Caco-2 (cell line): ENCODE measurements around the gene SERBP1. TPM values are rescaled to one million over a fixed set of nuclear protein-coding genes. Genes with fewer than 3 reads are reported as not detected.
A peak's percentile ranks its signal among the peaks of the same experiment; 100 is the strongest.

Experiments used
- BruUV-seq: library from RNA; stranded (reverse); fragments of 400-500 nt; replicated peaks from 2 replicates; lab custom pipeline; 2021; lab: Mats Ljungman, UMichigan
- CTCF ChIA-PET: fragments of 300-600 bp; sonication (Branson Sonifier 250); formaldehyde crosslinking; loops from one replicate; lab custom pipeline; 2022; ENCODE audit warnings: antibody characterized with exemption; lab: Charles Lee
- POLR2A ChIA-PET: fragments of 300-600 bp; sonication (Branson Sonifier 250); formaldehyde crosslinking; loops from one replicate; lab custom pipeline; 2022; ENCODE audit warnings: antibody characterized with exemption; lab: Charles Lee
- DNase-seq, 2 experiments: peaks; one replicate each; pipeline versions ENCODE4 v3.0.0 to v3.0.0-alpha.2; 2020 to 2022
- H3K27me3 ChIP-seq: replicated peaks from 2 replicates; pipeline ENCODE4 v1.6.0; 2011; ENCODE audit warnings: low read length; ENCODE audit not compliant: control insufficient read depth, insufficient read depth
- H3K36me3 ChIP-seq: 2 replicates; pipeline ENCODE4 v1.5.1; 2011; ENCODE audit warnings: low read length; ENCODE audit not compliant: control insufficient read depth, insufficient read depth
- H3K4me1 ChIP-seq: fragments of 250-450 bp; sonication (Bioruptor Pico); 2 replicates; pipeline ENCODE4 v1.5.1; 2020; ENCODE audit warnings: mild to moderate bottlenecking
- H3K4me3 ChIP-seq: 2 replicates; pipeline ENCODE4 v1.5.1; 2011; ENCODE audit warnings: low read depth, mild to moderate bottlenecking, control low read depth, low read length
- H3K9me3 ChIP-seq: fragments of 250-450 bp; sonication (Bioruptor Pico); 2 replicates; pipeline ENCODE4 v1.5.1; 2020; ENCODE audit warnings: mild to moderate bottlenecking, moderate library complexity
- H3K27ac Mint-ChIP-seq: one replicate; pipeline ENCODE4 v1.8.0; 2022; ENCODE audit warnings: mixed read lengths; ENCODE audit not compliant: unreplicated experiment
- H3K27me3 Mint-ChIP-seq: one replicate; pipeline ENCODE4 v1.8.0; 2022; ENCODE audit warnings: mixed read lengths; ENCODE audit not compliant: insufficient read depth, unreplicated experiment
- H3K36me3 Mint-ChIP-seq: one replicate; pipeline ENCODE4 v1.8.0; 2022; ENCODE audit warnings: mild to moderate bottlenecking, mixed read lengths; ENCODE audit not compliant: insufficient read depth, unreplicated experiment
- H3K4me1 Mint-ChIP-seq: one replicate; pipeline ENCODE4 v1.8.0; 2022; ENCODE audit warnings: low read depth, mixed read lengths; ENCODE audit not compliant: unreplicated experiment
- H3K4me3 Mint-ChIP-seq: one replicate; pipeline ENCODE4 v1.8.0; 2022; ENCODE audit warnings: mild to moderate bottlenecking, moderate library complexity, mixed read lengths; ENCODE audit not compliant: unreplicated experiment
- H3K9me3 Mint-ChIP-seq: one replicate; pipeline ENCODE4 v1.8.0; 2022; ENCODE audit warnings: mixed read lengths; ENCODE audit not compliant: unreplicated experiment
- CTCF ChIP-seq, 2 experiments: fragments of 200-600 bp in 1 of 2; IDR thresholded peaks; 1 replicate in 1 of 2; 2 replicates in 1 of 2; pipeline versions ENCODE4 v1.5.1 to v1.8.0; 2011 to 2022; ENCODE audit warnings: antibody characterized with exemption in 1 of 2, control low read depth in 1 of 2, inconsistent platforms in 1 of 2, low read depth in 1 of 2, low read length in 1 of 2, mild to moderate bottlenecking in 1 of 2, moderate library complexity in 1 of 2; ENCODE audit not compliant: insufficient read depth in 1 of 2, severe bottlenecking in 1 of 2, unreplicated experiment in 1 of 2
- intact Hi-C: fragments of 100-400 bp; cut with micrococcal nuclease; formaldehyde crosslinking; loops from one replicate; pipeline ENCODE4 v1.10.0; 2022; ENCODE audit not compliant: unreplicated experiment
- total RNA-seq: library from RNA; stranded (reverse); gene quantifications from 2 replicates; pipeline ENCODE4 v1.2.3, GENCODE V29; 2022

SERBP1 gene
- total RNA-seq, 1 experiment from 2014 or later, result 182 TPM

GRCh38 chr1:67431156-67431765 is 1.1 kb upstream of the SERBP1 start:
- Histone ChIP-seq H3K4me1 (no peaks in the 10 kb centered on the region; the same call in 1 of the 2 replicates), H3K9me3 (no peaks in the 10 kb centered on the region), H3K27me3 (no peaks in the 10 kb centered on the region), H3K36me3 (no peaks in the 10 kb centered on the region), H3K4me3 (peak overlapping the region; percentile 70)
- Mint-ChIP-seq H3K4me3 (peak overlapping the region; percentile 100), H3K27ac (peak overlapping the region; percentile 99), H3K36me3 (peaks cover 42% of the 10 kb centered on the region), H3K9me3 (no peaks in the 10 kb centered on the region), H3K27me3 (no peaks in the 10 kb centered on the region), H3K4me1 (peaks cover 8% of the 10 kb centered on the region)
- POLR2A ChIA-PET, result no interaction called here
- BruUV-seq, result TSS peak; percentile 89
- CTCF ChIA-PET, result interaction anchor here (0.9 kb wide), 1 partner anchor 329 kb away, joined by 3 read pairs; no protein-coding TSS in a partner anchor
- no peak for TF ChIP-seq CTCF (IDR thresholded peaks at IDR 0.05; ENCODE audit: insufficient read depth in 1 of 2, low read depth in 1 of 2, low read length in 1 of 2, severe bottlenecking in 1 of 2, unreplicated experiment in 1 of 2)
- no peak for DNase-seq
- intact Hi-C loops, result loop anchor here (1.0 to 2.0 kb wide), 2 partner anchors 58 to 70 kb away; no protein-coding TSS in a partner anchor

- no TSS peak for BruUV-seq
- Mint-ChIP-seq H3K27me3 (no peaks in the 10 kb centered on the region), H3K4me1 (peaks cover 8% of the 10 kb centered on the region), H3K9me3 (no peaks in the 10 kb centered on the region), H3K27ac (peak overlapping the region; percentile 99), H3K36me3 (peaks cover 56% of the 10 kb centered on the region), H3K4me3 (peak overlapping the region; percentile 100)
- intact Hi-C loops, result loop anchor here (2.0 kb wide), 1 partner anchor 71 kb away; no protein-coding TSS in a partner anchor
- Histone ChIP-seq H3K27me3 (no peaks in the 10 kb centered on the region), H3K36me3 (no peaks in the 10 kb centered on the region), H3K4me1 (no peaks in the 10 kb centered on the region; the same call in 1 of the 2 replicates), H3K9me3 (no peaks in the 10 kb centered on the region), H3K4me3 (peak overlapping the region; percentile 83)
- peak in 1 of 2 experiments; percentile 15 for DNase-seq
- no peak for TF ChIP-seq CTCF (IDR thresholded peaks at IDR 0.05; ENCODE audit: insufficient read depth in 1 of 2, low read depth in 1 of 2, low read length in 1 of 2, severe bottlenecking in 1 of 2, unreplicated experiment in 1 of 2)
- ChIA-PET CTCF (interaction anchor here (0.7 kb wide), 1 partner anchor 71 kb away, joined by 4 read pairs; no protein-coding TSS in a partner anchor), POLR2A (interaction anchor here (0.6 kb wide), 1 partner anchor 71 kb away, joined by 4 read pairs; no protein-coding TSS in a partner anchor)
Observed at GRCh38 chr1:67429528-67430357, 459 bp downstream of the SERBP1 start.

GRCh38 chr1:67429011-67429527 is 1.1 kb downstream of the SERBP1 start:
- CTCF ChIA-PET, result interaction anchor here (0.7 kb wide), 1 partner anchor 71 kb away, joined by 4 read pairs; no protein-coding TSS in a partner anchor
- no peaks in the 10 kb centered on the region; the same call in 1 of the 2 replicates for H3K4me1 ChIP-seq
- POLR2A ChIA-PET, result interaction anchor here (0.6 kb wide), 1 partner anchor 70 kb away, joined by 4 read pairs; no protein-coding TSS in a partner anchor

More at GRCh38 chr1:67429011-67429527, 1.1 kb downstream of the SERBP1 start:
- peak overlapping the region; percentile 99 for H3K27ac Mint-ChIP-seq
- peak overlapping the region; percentile 100 for H3K4me3 Mint-ChIP-seq
- Histone ChIP-seq H3K36me3 (no peaks in the 10 kb centered on the region), H3K9me3 (no peaks in the 10 kb centered on the region), H3K4me3 (peak overlapping the region; percentile 83), H3K27me3 (no peaks in the 10 kb centered on the region)
- no TSS peak for BruUV-seq
- peaks cover 8% of the 10 kb centered on the region for H3K4me1 Mint-ChIP-seq
- DNase-seq, result no peak
- intact Hi-C loops, result no loop called here
- peaks cover 61% of the 10 kb centered on the region for H3K36me3 Mint-ChIP-seq
- H3K27me3 Mint-ChIP-seq, result no peaks in the 10 kb centered on the region
- H3K9me3 Mint-ChIP-seq, result no peaks in the 10 kb centered on the region
- TF ChIP-seq CTCF (IDR thresholded peaks at IDR 0.05; ENCODE audit: insufficient read depth in 1 of 2, low read depth in 1 of 2, low read length in 1 of 2, severe bottlenecking in 1 of 2, unreplicated experiment in 1 of 2), result no peak
